Astrocyte (in vitro differentiated cells and primary cell): ENCODE results near the gene MISP.

Source experiments
- CTCF ChIP-seq: IDR thresholded peaks from 2 replicates; pipeline ENCODE4 v1.5.1; 2011; ENCODE audit warnings: low read depth, mild to moderate bottlenecking, inconsistent platforms, low read length, moderate library complexity; ENCODE audit not compliant: insufficient read depth
- EZH2 ChIP-seq: IDR thresholded peaks from 2 replicates; pipeline ENCODE4 v1.6.1; 2012; ENCODE audit warnings: mild to moderate bottlenecking, low read length, inconsistent platforms; ENCODE audit not compliant: insufficient read depth

DNA sequence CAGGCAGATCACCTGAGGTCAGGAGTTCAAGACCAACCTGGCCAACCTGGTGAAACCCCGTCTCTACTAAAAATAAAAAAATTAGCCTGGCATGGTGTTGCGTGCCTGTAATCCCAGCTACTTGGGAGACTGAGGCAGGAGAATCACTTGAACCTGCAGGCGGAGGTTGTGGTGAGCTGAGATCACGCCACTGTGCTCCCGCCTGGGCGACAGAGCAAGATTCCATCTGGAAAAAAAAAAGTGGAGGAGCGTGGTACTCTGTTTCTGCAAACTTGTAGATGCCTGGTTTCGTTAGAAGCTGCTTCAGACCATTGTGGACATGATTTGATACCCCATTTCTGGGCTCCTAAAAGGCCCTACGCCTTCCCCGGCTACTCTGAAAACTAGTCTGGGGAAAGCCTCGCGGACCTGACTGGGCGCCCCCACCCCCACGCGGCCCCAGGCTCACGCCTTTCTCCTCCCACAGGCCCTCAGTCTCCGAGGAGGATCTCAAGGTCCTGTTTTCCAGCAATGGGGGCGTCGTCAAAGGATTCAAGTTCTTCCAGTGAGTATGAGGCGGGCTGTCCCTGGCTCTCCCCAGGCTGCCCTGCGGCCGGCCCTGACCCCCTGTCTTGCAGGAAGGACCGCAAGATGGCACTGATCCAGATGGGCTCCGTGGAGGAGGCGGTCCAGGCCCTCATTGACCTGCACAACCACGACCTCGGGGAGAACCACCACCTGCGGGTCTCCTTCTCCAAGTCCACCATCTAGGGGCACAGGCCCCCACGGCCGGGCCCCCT is 59.4 kb downstream of the MISP start:
- TF ChIP-seq CTCF, result no peak
- TF ChIP-seq EZH2, result no peak
